B cell (primary cell): Measurements from ENCODE around the gene LRRC4C. TPM values are rescaled to one million over a fixed set of nuclear protein-coding genes. Genes with fewer than 3 reads are reported as not detected.

ENCODE experiments used
- ATAC-seq: fragments of 200-7000 bp; cut with Tn5 transposase; one replicate; pipeline ENCODE4 v1.10.0; 2021; ENCODE audit warnings: low read depth, mild to moderate bottlenecking, moderate number of reproducible peaks, moderate library complexity
- CTCF ChIA-PET: fragments of 350-600 bp; sonication (Branson Sonifier 250); formaldehyde crosslinking; loops from one replicate; lab custom pipeline; 2021; ENCODE audit warnings: antibody characterized with exemption, inconsistent platforms; lab: Charles Lee
- POLR2A ChIA-PET: fragments of 350-600 bp; sonication (Branson Sonifier 250); formaldehyde crosslinking; loops from one replicate; lab custom pipeline; 2021; ENCODE audit warnings: antibody characterized with exemption; lab: Charles Lee
- DNase-seq: peaks from one replicate; pipeline ENCODE4 v3.0.0; 2013
- H2AFZ ChIP-seq: 2 replicates; pipeline ENCODE4 v1.6.1; 2012; ENCODE audit warnings: mild to moderate bottlenecking, low read depth, low read length; ENCODE audit not compliant: insufficient read depth, poor library complexity, severe bottlenecking
- H3K27ac ChIP-seq, 2 donors: 1 replicate in 1 of 2; 2 replicates in 1 of 2; pipeline ENCODE4 v1.5.1; 2012 to 2013; ENCODE audit warnings: low read length in 2 of 2, mild to moderate bottlenecking in 2 of 2, moderate library complexity in 1 of 2
- H3K27me3 ChIP-seq, 4 experiments: fragments of 200-600 bp in 1 of 4; sonication (generic) in 1 of 4; replicated peaks in 1 of 4; 1 replicate in 2 of 4; 2 replicates in 2 of 4; pipeline versions ENCODE4 v1.6.1 to v1.7.0; 2013 to 2016; ENCODE audit warnings: low read length in 3 of 4, mild to moderate bottlenecking in 2 of 4, mixed read lengths in 1 of 4, moderate library complexity in 1 of 4; ENCODE audit not compliant: insufficient read depth in 4 of 4, control insufficient read depth in 3 of 4; ENCODE audit errors: control extremely low read depth in 1 of 4
- H3K36me3 ChIP-seq, 2 experiments: replicated peaks in 1 of 2; 1 replicate in 1 of 2; 2 replicates in 1 of 2; pipeline versions ENCODE4 v1.6.1 to v1.7.1; 2013; ENCODE audit warnings: low read length in 1 of 2; ENCODE audit not compliant: insufficient read depth in 2 of 2, control insufficient read depth in 1 of 2; ENCODE audit errors: control extremely low read depth in 1 of 2, extremely low read depth in 1 of 2
- H3K4me1 ChIP-seq, 2 donors: fragments of 200-600 bp in 1 of 2; sonication (generic) in 1 of 2; 1 replicate in 1 of 2; 2 replicates in 1 of 2; pipeline versions ENCODE4 v1.5.1 to v1.6.1; 2013 to 2017; ENCODE audit warnings: low read length in 2 of 2; ENCODE audit not compliant: control insufficient read depth in 2 of 2, insufficient read depth in 2 of 2
- H3K4me2 ChIP-seq: replicated peaks from 2 replicates; pipeline ENCODE3; 2012; ENCODE audit warnings: mild to moderate bottlenecking, low read depth, low read length; ENCODE audit not compliant: poor library complexity, severe bottlenecking
- H3K4me3 ChIP-seq, 5 experiments: fragments of 200-600 bp in 1 of 5; sonication (generic) in 1 of 5; 1 replicate in 3 of 5; 2 replicates in 2 of 5; pipeline versions ENCODE4 v1.5.1 to v1.7.0; 2011 to 2016; ENCODE audit warnings: low read length in 4 of 5, mild to moderate bottlenecking in 4 of 5, low read depth in 2 of 5, control low read depth in 1 of 5, moderate library complexity in 1 of 5; ENCODE audit not compliant: insufficient read depth in 1 of 5; ENCODE audit errors: control extremely low read depth in 1 of 5, extremely low read depth in 1 of 5
- H3K79me2 ChIP-seq: fragments of 200-600 bp; sonication (generic); one replicate; pipeline ENCODE4 v1.6.0; 2016; ENCODE audit warnings: low read length; ENCODE audit not compliant: control insufficient read depth, insufficient read depth
- H3K9ac ChIP-seq: fragments of 200-600 bp; sonication (generic); 2 replicates; pipeline ENCODE4 v1.6.1; 2017; ENCODE audit warnings: mild to moderate bottlenecking, low read length, moderate library complexity
- H3K9me3 ChIP-seq, 3 donors: one replicate each; pipeline versions ENCODE4 v1.6.1 to v1.7.1; 2013; ENCODE audit warnings: low read length in 2 of 3; ENCODE audit not compliant: control insufficient read depth in 2 of 3, insufficient read depth in 1 of 3; ENCODE audit errors: control extremely low read depth in 1 of 3
- H4K20me1 ChIP-seq: 2 replicates; pipeline ENCODE4 v1.6.0; 2012; ENCODE audit warnings: mild to moderate bottlenecking, low read length; ENCODE audit not compliant: insufficient read depth, control insufficient read depth, poor library complexity, severe bottlenecking
- H3K27ac Mint-ChIP-seq: one replicate; pipeline ENCODE4 v1.8.0; 2021; ENCODE audit warnings: mixed read lengths
- H3K27me3 Mint-ChIP-seq: one replicate; pipeline ENCODE4 v1.8.0; 2021; ENCODE audit warnings: mixed read lengths
- H3K4me1 Mint-ChIP-seq: one replicate; pipeline ENCODE4 v1.8.0; 2021; ENCODE audit warnings: mixed read lengths
- H3K4me3 Mint-ChIP-seq: one replicate; pipeline ENCODE4 v1.8.0; 2021; ENCODE audit warnings: mixed read lengths
- H3K9me3 Mint-ChIP-seq: one replicate; pipeline ENCODE4 v1.8.0; 2022; ENCODE audit warnings: mixed read lengths; ENCODE audit not compliant: insufficient read depth
- CTCF ChIP-seq: fragments of 200-600 bp; IDR thresholded peaks from one replicate; pipeline ENCODE4 v1.8.0; 2022; ENCODE audit warnings: antibody characterized with exemption, mild to moderate bottlenecking
- EZH2 ChIP-seq: IDR thresholded peaks from 2 replicates; pipeline ENCODE4 v1.6.1; 2012; ENCODE audit warnings: borderline replicate concordance, low read depth, mild to moderate bottlenecking, moderate library complexity, low read length; ENCODE audit not compliant: insufficient read depth, poor library complexity, severe bottlenecking
- WGBS: methylation state at CpG from one replicate; pipeline ENCODE4 v1.1.5; 2013; ENCODE audit warnings: missing lambda C conversion rate; ENCODE audit not compliant: insufficient coverage; 5-methylcytosine and 5-hydroxymethylcytosine counted together
- intact Hi-C: fragments of 100-400 bp; cut with micrococcal nuclease; formaldehyde crosslinking; loops from one replicate; pipeline ENCODE4 v1.10.0; 2022
- polyA plus RNA-seq: library from polyadenylated mRNA; depleted of rRNA; stranded (reverse); fragments of >200 nt; gene quantifications from 2 replicates; pipeline ENCODE4 v1.2.3, GENCODE V29; 2012
- total RNA-seq, 2 donors: library from RNA; stranded (reverse); fragments of 120-200 nt in 1 of 2; gene quantifications; 1 replicate in 1 of 2; 2 replicates in 1 of 2; pipeline versions ENCODE4 v1.2.3 to v1.2.4, GENCODE V29; 2013 to 2022

LRRC4C gene
- total and polyA plus RNA-seq, 2 donors (not counting 1 experiment from before 2014, with no cell fraction given) = 0.57 TPM; not detected in 1

DNA sequence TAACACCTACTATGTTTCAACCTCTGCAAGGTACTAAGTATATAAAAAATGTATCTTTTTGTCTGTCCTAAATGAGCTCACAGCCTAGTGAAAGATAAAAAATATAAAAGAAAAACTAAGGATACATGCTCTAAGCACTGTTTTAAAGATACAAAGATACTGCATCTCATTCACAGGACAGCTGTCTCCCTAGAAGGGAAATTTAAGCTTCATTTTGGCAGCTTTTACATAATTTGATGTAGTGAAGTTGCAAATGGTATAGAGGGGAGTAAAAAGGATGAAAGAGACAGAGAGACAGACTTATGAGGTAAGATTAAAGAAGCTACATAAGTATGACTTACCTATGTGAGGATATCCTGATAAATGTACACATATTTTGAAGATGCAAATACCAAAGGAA lies 53.6 kb downstream of the LRRC4C start:
- Histone ChIP-seq H3K4me1 (no peaks in the 10 kb centered on the region), H3K27me3 (no peaks in the 10 kb centered on the region), H2AFZ (no peak overlapping the region), H3K4me3 (no peak overlapping the region), H3K27ac (no peak overlapping the region), H4K20me1 (no peaks in the 10 kb centered on the region), H3K4me2 (no peak overlapping the region), H3K9ac (no peak overlapping the region), H3K36me3 (no peaks in the 10 kb centered on the region), H3K79me2 (no peaks in the 10 kb centered on the region), H3K9me3 (no peaks in the 10 kb centered on the region)
- Mint-ChIP-seq H3K27me3 (no peaks in the 10 kb centered on the region), H3K27ac (no peak overlapping the region), H3K9me3 (no peaks in the 10 kb centered on the region), H3K4me3 (no peak overlapping the region), H3K4me1 (no peaks in the 10 kb centered on the region)
- TF ChIP-seq EZH2 = no peak
- TF ChIP-seq CTCF = no peak
- DNase-seq = no peak
- ChIA-PET CTCF (no interaction called here), POLR2A (no interaction called here)
- intact Hi-C loops = no loop called here
- no peak for ATAC-seq

- Histone ChIP-seq H3K4me1 (no peaks in the 10 kb centered on the region), H3K79me2 (no peaks in the 10 kb centered on the region), H2AFZ (no peak overlapping the region), H3K27ac (no peak overlapping the region), H3K9me3 (no peaks in the 10 kb centered on the region), H3K4me3 (no peak overlapping the region), H3K36me3 (no peaks in the 10 kb centered on the region), H3K9ac (no peak overlapping the region), H3K4me2 (no peak overlapping the region), H4K20me1 (no peaks in the 10 kb centered on the region), H3K27me3 (no peaks in the 10 kb centered on the region)
- ATAC-seq (no peak), DNase-seq (no peak)
- no peaks in the 10 kb centered on the region for H3K27me3 Mint-ChIP-seq
- CTCF ChIA-PET = no interaction called here
- intact Hi-C loops = no loop called here
- WGBS = 100% methylated on average over 1 of the region's 2 CpGs
- no peak overlapping the region for H3K4me3 Mint-ChIP-seq
- POLR2A ChIA-PET = no interaction called here
- H3K9me3 Mint-ChIP-seq = no peaks in the 10 kb centered on the region
- H3K27ac Mint-ChIP-seq = no peak overlapping the region
- no peaks in the 10 kb centered on the region for H3K4me1 Mint-ChIP-seq
- TF ChIP-seq CTCF (no peak), EZH2 (no peak)
Observed at GRCh38 chr11:41404109-41404508, 55.3 kb downstream of the LRRC4C start.
